HUES64 (cell line): ENCODE data around the gene CLDN14.

Source experiments
- H3K27ac ChIP-seq: 2 replicates; pipeline ENCODE4 v1.7.0; 2013; ENCODE audit warnings: low read depth, low read length, inconsistent platforms
- H3K27me3 ChIP-seq: 2 replicates; pipeline ENCODE4 v1.6.1; 2013; ENCODE audit warnings: mild to moderate bottlenecking, low read length; ENCODE audit not compliant: insufficient read depth
- H3K36me3 ChIP-seq: 2 replicates; pipeline ENCODE4 v1.6.1; 2013; ENCODE audit warnings: mild to moderate bottlenecking, low read length; ENCODE audit not compliant: insufficient read depth
- H3K4me1 ChIP-seq: 2 replicates; pipeline ENCODE4 v1.6.1; 2013; ENCODE audit warnings: mild to moderate bottlenecking, low read length, moderate library complexity; ENCODE audit not compliant: insufficient read depth
- H3K4me3 ChIP-seq: 2 replicates; pipeline ENCODE4 v1.5.1; 2013; ENCODE audit warnings: mild to moderate bottlenecking, low read length, moderate library complexity
- H3K9ac ChIP-seq: 2 replicates; pipeline ENCODE4 v1.6.1; 2013; ENCODE audit warnings: mild to moderate bottlenecking, low read depth, low read length
- H3K9me3 ChIP-seq: 2 replicates; pipeline ENCODE4 v1.6.1; 2013; ENCODE audit warnings: low read depth, low read length; ENCODE audit not compliant: insufficient read depth
- WGBS: fragments of 150-250, 120-280 bp; methylation state at CpG from one replicate; pipeline ENCODE4 v1.1.7; 2013; ENCODE audit warnings: missing lambda C conversion rate; 5-methylcytosine and 5-hydroxymethylcytosine counted together

Gene CLDN14

DNA sequence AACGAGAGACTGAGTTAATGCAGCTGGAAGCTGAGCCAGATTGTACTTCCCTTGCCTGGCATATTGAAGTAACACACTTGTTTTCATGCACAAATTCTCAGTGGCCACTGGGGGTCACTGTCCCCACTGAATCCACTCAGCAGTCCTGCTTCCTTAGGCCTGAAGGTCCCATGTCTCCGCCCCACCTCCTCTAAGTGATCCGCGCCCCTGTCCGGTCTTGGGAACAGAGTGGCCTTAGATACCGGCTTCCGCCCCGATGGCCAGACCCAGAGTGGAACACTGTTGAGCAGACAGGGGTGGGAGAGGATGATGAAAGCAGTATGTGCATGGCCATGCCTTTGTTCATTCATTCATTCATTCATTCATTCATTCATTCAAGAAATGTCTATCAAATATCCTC, 59.9 kb downstream of the CLDN14 start:
- H3K27me3 ChIP-seq, result no peaks in the 10 kb centered on the region
- H3K36me3 ChIP-seq, result peaks cover 19% of the 10 kb centered on the region
- H3K9me3 ChIP-seq, result no peaks in the 10 kb centered on the region
- no peak overlapping the region for H3K9ac ChIP-seq
- WGBS, result 52% methylated on average over 8 of the region's 8 CpGs
- H3K4me3 ChIP-seq, result no peak overlapping the region
- H3K4me1 ChIP-seq, result 0 out of 2 replicates have a peak, but pooled peaks cover 1% of the 10 kb centered on the region
- no peak overlapping the region for H3K27ac ChIP-seq

- Histone ChIP-seq H3K4me1 (0 out of 2 replicates have a peak, but pooled peaks cover 4% of the 10 kb centered on the region), H3K27ac (no peak overlapping the region), H3K27me3 (no peaks in the 10 kb centered on the region), H3K36me3 (peaks cover 22% of the 10 kb centered on the region), H3K9me3 (no peaks in the 10 kb centered on the region), H3K9ac (no peak overlapping the region), H3K4me3 (no peak overlapping the region)
- WGBS, result 92% methylated on average over 14 of the region's 14 CpGs
Measured at GRCh38 chr21:36419241-36419640, 60.7 kb downstream of the CLDN14 start.

DNA sequence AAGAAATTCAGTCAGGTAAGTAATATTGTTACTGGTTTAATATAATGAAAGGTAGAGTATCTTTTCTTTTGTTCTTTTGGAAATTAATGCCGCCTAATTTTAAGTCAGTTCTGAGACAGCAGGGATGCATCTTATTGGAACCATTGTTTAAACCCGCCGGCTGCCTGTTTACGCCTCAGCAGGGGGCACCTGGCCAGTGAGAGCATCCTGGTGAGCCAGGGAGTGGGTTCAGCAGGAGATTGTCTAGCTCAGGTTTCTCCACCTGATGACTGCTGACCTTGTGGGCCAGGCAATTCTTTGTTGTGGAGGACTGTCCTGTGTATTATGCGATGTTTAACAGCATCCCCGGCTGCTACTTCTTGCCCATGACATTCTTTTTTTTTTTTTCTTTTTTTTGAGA, 64.5 kb downstream of the CLDN14 start:
- Histone ChIP-seq H3K36me3 (peaks cover 51% of the 10 kb centered on the region), H3K9ac (no peak overlapping the region), H3K4me3 (no peak overlapping the region), H3K27ac (no peak overlapping the region), H3K27me3 (no peaks in the 10 kb centered on the region), H3K4me1 (0 out of 2 replicates have a peak, but pooled peaks cover 4% of the 10 kb centered on the region), H3K9me3 (no peaks in the 10 kb centered on the region)
- 66% methylated on average over 6 of the region's 6 CpGs for WGBS

GRCh38 chr21:36412916-36413315, 67.0 kb downstream of the CLDN14 start:
- no peak overlapping the region for H3K9ac ChIP-seq
- no peak overlapping the region for H3K4me3 ChIP-seq
- no peaks in the 10 kb centered on the region for H3K27me3 ChIP-seq
- 94% methylated on average over 11 of the region's 11 CpGs for WGBS
- H3K36me3 ChIP-seq, result peaks cover 57% of the 10 kb centered on the region
- H3K27ac ChIP-seq, result no peak overlapping the region
- H3K4me1 ChIP-seq, result 0 out of 2 replicates have a peak, but pooled peaks cover 4% of the 10 kb centered on the region
- no peaks in the 10 kb centered on the region for H3K9me3 ChIP-seq

DNA sequence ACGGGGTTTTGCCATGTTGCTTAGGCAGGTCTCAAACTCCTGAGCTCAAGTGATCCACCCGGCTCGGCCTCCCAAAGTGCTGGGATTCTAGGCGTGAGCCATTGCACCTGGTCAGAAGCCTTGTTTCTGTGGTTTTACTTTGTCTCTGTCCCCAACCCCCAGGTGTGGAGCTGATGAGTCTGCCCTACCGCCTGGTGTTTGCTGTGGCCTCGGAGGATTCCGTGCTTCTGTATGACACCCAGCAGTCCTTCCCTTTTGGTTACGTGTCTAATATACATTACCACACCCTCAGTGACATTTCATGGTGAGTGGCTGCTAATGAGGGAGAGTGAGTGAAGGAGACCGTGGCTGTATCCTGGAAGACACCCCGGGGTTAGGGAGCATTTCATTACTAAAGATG, 68.6 kb downstream of the CLDN14 start:
- H3K36me3 ChIP-seq, result peaks cover 53% of the 10 kb centered on the region
- H3K4me1 ChIP-seq, result 0 out of 2 replicates have a peak, but pooled peaks cover 4% of the 10 kb centered on the region
- H3K4me3 ChIP-seq, result no peak overlapping the region
- H3K9ac ChIP-seq, result no peak overlapping the region
- H3K27ac ChIP-seq, result no peak overlapping the region
- no peaks in the 10 kb centered on the region for H3K27me3 ChIP-seq
- no peaks in the 10 kb centered on the region for H3K9me3 ChIP-seq
- 93% methylated on average over 9 of the region's 10 CpGs for WGBS
